Astrocyte of the hippocampus (primary cell): Measurements from ENCODE around the gene BMI1.

Experiments
- DNase-seq: peaks from one replicate; pipeline ENCODE4 v3.0.0; 2011; ENCODE audit warnings: low read depth, low spot score

BMI1 gene

GRCh38 chr10:22367471-22367870, 46.6 kb downstream of the BMI1 start:
- DNase-seq = no peak

- no peak for DNase-seq
Measured at GRCh38 chr10:22368402-22368801, 47.5 kb downstream of the BMI1 start.

GRCh38 chr10:22368981-22369380, 48.1 kb downstream of the BMI1 start:
- no peak for DNase-seq

GRCh38 chr10:22369434-22370072, 48.7 kb downstream of the BMI1 start:
- DNase-seq = no peak

GRCh38 chr10:22370320-22370719, 49.4 kb downstream of the BMI1 start:
- no peak for DNase-seq

GRCh38 chr10:22372298-22372697, 51.4 kb downstream of the BMI1 start:
- no peak for DNase-seq

- peak; percentile 39 for DNase-seq
Measured at GRCh38 chr10:22372917-22373316, 52.0 kb downstream of the BMI1 start.

GRCh38 chr10:22374489-22375126, 53.7 kb downstream of the BMI1 start:
- no peak for DNase-seq

- DNase-seq = no peak
Measured at GRCh38 chr10:22379059-22379458, 58.2 kb downstream of the BMI1 start.
